GM10266 (cell line): ENCODE measurements around the gene ARL10.

Source experiments
- DNase-seq: peaks from one replicate; pipeline ENCODE4 v3.0.0; 2012; ENCODE audit errors: extremely low spot score
- CTCF ChIP-seq: IDR thresholded peaks from 2 replicates; pipeline ENCODE4 v1.5.1; 2012; ENCODE audit warnings: mild to moderate bottlenecking, low read depth; ENCODE audit not compliant: control insufficient read depth, insufficient read depth; ENCODE audit errors: missing control alignments

The ARL10 gene

GRCh38 chr5:176365351-176366231 is at the start of gene ARL10:
ARL10 (plus strand) TSS chr5:176365487; CDS start chr5:176365564, 77 bp downstream.
- TF ChIP-seq CTCF: no peak
- peak; percentile 86 for DNase-seq

GRCh38 chr5:176317534-176318374 is 47.5 kb upstream of the ARL10 start:
- TF ChIP-seq CTCF: no peak
- no peak for DNase-seq

- no peak for TF ChIP-seq CTCF
- no peak for DNase-seq
These were observed 45.3 kb upstream of the ARL10 start for GRCh38 chr5:176319827-176320554.

GRCh38 chr5:176320577-176320976 is 44.7 kb upstream of the ARL10 start:
- TF ChIP-seq CTCF: no peak
- no peak for DNase-seq

- DNase-seq: no peak
- TF ChIP-seq CTCF: no peak
These were observed 31.1 kb upstream of the ARL10 start for GRCh38 chr5:176334031-176334770.

GRCh38 chr5:176337913-176338312 is 27.4 kb upstream of the ARL10 start:
- TF ChIP-seq CTCF: no peak
- DNase-seq: no peak
